Measurements from ENCODE around the gene SGIP1.

DNA sequence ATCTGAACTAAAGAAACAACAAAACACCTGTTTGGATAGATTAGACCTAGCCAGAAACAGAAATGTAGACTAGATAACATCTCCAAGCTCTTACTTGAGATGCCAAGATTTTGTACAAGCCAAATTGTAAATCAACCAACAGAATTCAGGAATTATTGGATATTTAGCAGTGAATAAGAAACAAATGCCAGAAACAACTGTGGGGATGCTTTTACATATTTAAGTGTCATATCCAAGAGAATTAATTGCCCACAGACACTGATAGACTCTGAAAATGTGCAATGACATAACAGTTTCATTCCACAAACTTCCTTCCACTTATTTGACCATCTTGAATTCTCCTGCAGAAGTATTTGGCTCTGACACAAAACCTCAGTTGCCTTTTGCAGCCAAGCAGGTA, 92.3 kb downstream of the SGIP1 start:
- TF ChIP-seq, protein P1, sequence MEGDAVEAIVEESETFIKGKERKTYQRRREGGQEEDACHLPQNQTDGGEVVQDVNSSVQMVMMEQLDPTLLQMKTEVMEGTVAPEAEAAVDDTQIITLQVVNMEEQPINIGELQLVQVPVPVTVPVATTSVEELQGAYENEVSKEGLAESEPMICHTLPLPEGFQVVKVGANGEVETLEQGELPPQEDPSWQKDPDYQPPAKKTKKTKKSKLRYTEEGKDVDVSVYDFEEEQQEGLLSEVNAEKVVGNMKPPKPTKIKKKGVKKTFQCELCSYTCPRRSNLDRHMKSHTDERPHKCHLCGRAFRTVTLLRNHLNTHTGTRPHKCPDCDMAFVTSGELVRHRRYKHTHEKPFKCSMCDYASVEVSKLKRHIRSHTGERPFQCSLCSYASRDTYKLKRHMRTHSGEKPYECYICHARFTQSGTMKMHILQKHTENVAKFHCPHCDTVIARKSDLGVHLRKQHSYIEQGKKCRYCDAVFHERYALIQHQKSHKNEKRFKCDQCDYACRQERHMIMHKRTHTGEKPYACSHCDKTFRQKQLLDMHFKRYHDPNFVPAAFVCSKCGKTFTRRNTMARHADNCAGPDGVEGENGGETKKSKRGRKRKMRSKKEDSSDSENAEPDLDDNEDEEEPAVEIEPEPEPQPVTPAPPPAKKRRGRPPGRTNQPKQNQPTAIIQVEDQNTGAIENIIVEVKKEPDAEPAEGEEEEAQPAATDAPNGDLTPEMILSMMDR (conservative IDR thresholded peaks at IDR 0.05; ENCODE audit: low read depth, low read length) = no peak
- TF ChIP-seq EZH2 (IDR thresholded peaks at IDR 0.05; ENCODE audit: low read length, unreplicated experiment) = no peak
- no peak for TF ChIP-seq EZH2phosphoT487 (IDR thresholded peaks at IDR 0.05; ENCODE audit: borderline replicate concordance, low read length)

Measured in PC-3 (cell line).